Measurements from ENCODE around the gene CNPY3. TPM values are rescaled to one million over a fixed set of nuclear protein-coding genes. Genes with fewer than 3 reads are reported as not detected.

The CNPY3 gene
- total RNA-seq, 4 donors from 2014 or later: 10.3 to 24.4 (median 21.0) TPM

DNA sequence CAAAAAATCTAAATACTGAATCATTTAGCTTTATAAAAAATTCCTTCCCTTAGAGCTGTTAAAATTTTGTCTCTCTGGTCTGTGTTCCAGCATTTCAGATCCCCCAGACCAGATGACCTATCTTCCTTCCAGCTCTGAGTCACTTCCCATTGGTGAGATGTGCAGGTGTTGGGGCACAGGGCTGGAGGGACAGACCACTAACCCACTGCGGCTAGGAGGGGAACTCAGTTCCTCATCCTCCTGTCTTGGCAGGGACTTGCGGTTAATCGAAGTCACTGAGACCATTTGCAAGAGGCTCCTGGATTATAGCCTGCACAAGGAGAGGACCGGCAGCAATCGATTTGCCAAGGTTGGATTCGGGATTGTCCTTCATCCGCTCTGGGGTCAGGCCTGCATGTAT lies 6.0 kb downstream of the CNPY3 start:
- H3K27ac ChIP-seq: no peak overlapping the region
- no peak for DNase-seq
- H3K27me3 ChIP-seq: no peaks in the 10 kb centered on the region
- peaks cover 10 to 29% (median 12%) of the 10 kb centered on the region in 4 donors for H3K4me1 ChIP-seq
- H3K4me3 ChIP-seq: no peak overlapping the region
- H3K36me3 ChIP-seq: peaks cover 0 to 30% (median 9%) of the 10 kb centered on the region in 4 donors
- intact Hi-C loops (cut with DNase I; ENCODE audit: low total_unique reads): no loop called here
- H3K9me3 ChIP-seq: no peaks in the 10 kb centered on the region
- no peak for TF ChIP-seq POLR2A (IDR thresholded peaks at IDR 0.05)
- TF ChIP-seq, protein P1, sequence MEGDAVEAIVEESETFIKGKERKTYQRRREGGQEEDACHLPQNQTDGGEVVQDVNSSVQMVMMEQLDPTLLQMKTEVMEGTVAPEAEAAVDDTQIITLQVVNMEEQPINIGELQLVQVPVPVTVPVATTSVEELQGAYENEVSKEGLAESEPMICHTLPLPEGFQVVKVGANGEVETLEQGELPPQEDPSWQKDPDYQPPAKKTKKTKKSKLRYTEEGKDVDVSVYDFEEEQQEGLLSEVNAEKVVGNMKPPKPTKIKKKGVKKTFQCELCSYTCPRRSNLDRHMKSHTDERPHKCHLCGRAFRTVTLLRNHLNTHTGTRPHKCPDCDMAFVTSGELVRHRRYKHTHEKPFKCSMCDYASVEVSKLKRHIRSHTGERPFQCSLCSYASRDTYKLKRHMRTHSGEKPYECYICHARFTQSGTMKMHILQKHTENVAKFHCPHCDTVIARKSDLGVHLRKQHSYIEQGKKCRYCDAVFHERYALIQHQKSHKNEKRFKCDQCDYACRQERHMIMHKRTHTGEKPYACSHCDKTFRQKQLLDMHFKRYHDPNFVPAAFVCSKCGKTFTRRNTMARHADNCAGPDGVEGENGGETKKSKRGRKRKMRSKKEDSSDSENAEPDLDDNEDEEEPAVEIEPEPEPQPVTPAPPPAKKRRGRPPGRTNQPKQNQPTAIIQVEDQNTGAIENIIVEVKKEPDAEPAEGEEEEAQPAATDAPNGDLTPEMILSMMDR (IDR thresholded peaks at IDR 0.05): no peak
- no peak for TF ChIP-seq POLR2AphosphoS5 (IDR thresholded peaks at IDR 0.05)
- TF ChIP-seq EP300 (IDR thresholded peaks at IDR 0.05; ENCODE audit: low read depth): no peak
- 79% methylated on average over 7 of the region's 7 CpGs; no CpG with 5 or more reads in 1 of the 2 donors for WGBS, 2 donors (ENCODE audit: low coverage in 1 of 2)
- in situ Hi-C loops (cut with MboI; ENCODE audit: low pct_ligation_motif_present in 1 of 4, low pct_unique_long_range_greater_than_20kb in 1 of 4, low sequenced_read_pairs in 3 of 4): no loop called here

DNA sequence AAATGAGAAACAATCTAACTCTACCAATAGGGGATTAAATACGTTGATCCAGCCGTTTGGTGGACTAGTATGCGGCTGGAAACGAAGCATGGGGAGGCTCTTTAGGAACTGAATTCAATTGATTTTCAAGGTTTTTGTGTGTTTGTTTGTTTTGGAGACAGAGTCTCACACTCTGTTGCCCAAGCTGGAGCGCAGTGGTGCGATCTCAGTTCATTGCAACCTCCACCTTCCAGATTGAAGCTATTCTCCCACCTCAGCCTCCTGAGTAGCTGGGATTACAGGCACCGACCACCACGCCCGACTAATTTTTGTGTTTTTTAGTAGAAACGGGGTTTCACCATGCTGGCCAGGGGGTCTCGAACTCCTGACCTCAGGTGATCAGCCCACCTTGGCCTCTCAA lies 7.1 kb downstream of the CNPY3 start:
- peaks cover under 1 to 18% (median 2%) of the 10 kb centered on the region in 4 donors for H3K4me1 ChIP-seq
- peaks cover 0 to 30% (median 9%) of the 10 kb centered on the region in 4 donors for H3K36me3 ChIP-seq
- no peak for DNase-seq
- no peak overlapping the region for H3K4me3 ChIP-seq
- intact Hi-C loops (cut with DNase I; ENCODE audit: low total_unique reads) (no loop called here), in situ Hi-C loops (cut with MboI; ENCODE audit: low pct_ligation_motif_present in 1 of 4, low pct_unique_long_range_greater_than_20kb in 1 of 4, low sequenced_read_pairs in 3 of 4) (no loop called here)
- H3K9me3 ChIP-seq: no peaks in the 10 kb centered on the region
- no peaks in the 10 kb centered on the region for H3K27me3 ChIP-seq
- TF ChIP-seq POLR2AphosphoS5 (IDR thresholded peaks at IDR 0.05): no peak
- no peak for TF ChIP-seq EP300 (IDR thresholded peaks at IDR 0.05; ENCODE audit: low read depth)
- TF ChIP-seq POLR2A (IDR thresholded peaks at IDR 0.05): no peak
- TF ChIP-seq, protein P1 (IDR thresholded peaks at IDR 0.05): no peak
- WGBS, 2 donors (ENCODE audit: low coverage in 1 of 2): 89 to 98% methylated on average over 6 to 11 of the region's 11 CpGs
- no peak overlapping the region for H3K27ac ChIP-seq

DNA sequence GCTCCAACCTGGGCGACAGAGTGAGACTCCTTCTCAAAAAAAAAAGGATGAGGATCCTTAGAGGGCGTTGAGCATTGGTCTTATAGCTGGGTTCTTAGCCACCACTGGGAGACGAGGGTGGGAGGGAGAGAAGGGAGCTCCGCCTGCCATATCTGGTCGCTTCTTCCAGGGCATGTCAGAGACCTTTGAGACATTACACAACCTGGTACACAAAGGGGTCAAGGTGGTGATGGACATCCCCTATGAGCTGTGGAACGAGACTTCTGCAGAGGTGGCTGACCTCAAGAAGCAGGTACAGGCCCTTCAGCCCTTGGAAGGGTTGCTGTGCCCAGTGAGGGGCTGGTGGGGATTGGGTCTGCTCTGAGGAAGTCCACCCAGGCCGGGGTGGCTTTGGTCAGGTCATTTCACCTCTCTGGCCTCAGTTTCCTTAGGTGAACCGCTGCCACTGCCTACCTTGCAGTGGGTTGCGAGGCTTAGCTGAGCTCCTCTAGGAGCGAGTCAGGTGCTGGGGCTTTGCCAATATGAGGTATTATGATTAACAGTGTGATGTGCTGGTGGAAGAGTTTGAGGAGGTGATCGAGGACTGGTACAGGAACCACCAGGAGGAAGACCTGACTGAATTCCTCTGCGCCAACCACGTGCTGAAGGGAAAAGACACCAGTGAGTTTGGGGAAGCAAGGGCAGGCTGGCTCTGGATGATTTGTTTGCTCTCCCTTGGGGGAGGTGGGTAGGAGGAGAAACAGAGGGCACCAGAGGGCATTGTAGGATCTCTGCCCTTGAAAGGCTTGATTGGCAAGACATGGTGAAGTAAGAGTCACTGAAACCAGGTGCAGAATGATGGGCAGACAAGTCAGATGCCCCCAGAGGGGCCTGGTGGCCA lies 8.5 kb downstream of the CNPY3 start:
- 93% methylated on average over 13 of the region's 13 CpGs; no CpG with 5 or more reads in 1 of the 2 donors for whole genome bisulfite sequencing, 2 donors (ENCODE audit: low coverage in 1 of 2)
- in situ Hi-C loops (cut with MboI; ENCODE audit: low pct_ligation_motif_present in 1 of 4, low pct_unique_long_range_greater_than_20kb in 1 of 4, low sequenced_read_pairs in 3 of 4): no loop called here
- peaks cover 0 to 7% (median 2%) of the 10 kb centered on the region in 4 donors for H3K4me1 ChIP-seq
- DNase-seq: no peak
- H3K36me3 ChIP-seq: peaks cover 0 to 30% (median 9%) of the 10 kb centered on the region in 4 donors
- H3K27me3 ChIP-seq: no peaks in the 10 kb centered on the region
- H3K27ac ChIP-seq: no peak overlapping the region
- intact Hi-C loops (cut with DNase I; ENCODE audit: low total_unique reads): no loop called here
- TF ChIP-seq EP300 (IDR thresholded peaks at IDR 0.05; ENCODE audit: low read depth): no peak
- TF ChIP-seq POLR2A (IDR thresholded peaks at IDR 0.05): no peak
- TF ChIP-seq POLR2AphosphoS5 (IDR thresholded peaks at IDR 0.05): no peak
- TF ChIP-seq, protein P1 (IDR thresholded peaks at IDR 0.05): no peak
- H3K9me3 ChIP-seq: no peaks in the 10 kb centered on the region
- no peak overlapping the region for H3K4me3 ChIP-seq

DNA sequence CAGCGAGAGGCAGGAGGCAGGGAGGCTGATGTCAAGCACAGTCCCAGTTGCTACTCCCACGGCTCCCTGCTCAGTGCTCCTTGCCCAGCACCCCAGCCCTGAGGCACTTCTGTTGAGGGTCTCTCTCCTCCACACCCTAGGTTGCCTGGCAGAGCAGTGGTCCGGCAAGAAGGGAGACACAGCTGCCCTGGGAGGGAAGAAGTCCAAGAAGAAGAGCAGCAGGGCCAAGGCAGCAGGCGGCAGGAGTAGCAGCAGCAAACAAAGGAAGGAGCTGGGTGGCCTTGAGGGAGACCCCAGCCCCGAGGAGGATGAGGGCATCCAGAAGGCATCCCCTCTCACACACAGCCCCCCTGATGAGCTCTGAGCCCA lies 9.1 kb downstream of the CNPY3 start:
- no peaks in the 10 kb centered on the region for H3K27me3 ChIP-seq
- TF ChIP-seq, protein P1 (IDR thresholded peaks at IDR 0.05): no peak
- TF ChIP-seq POLR2A (IDR thresholded peaks at IDR 0.05) (no peak), POLR2AphosphoS5 (IDR thresholded peaks at IDR 0.05) (no peak), EP300 (IDR thresholded peaks at IDR 0.05; ENCODE audit: low read depth) (no peak)
- no peak overlapping the region for H3K4me3 ChIP-seq
- WGBS, 2 donors (ENCODE audit: low coverage in 1 of 2): 86% methylated on average over 5 of the region's 5 CpGs; no CpG with 5 or more reads in 1 of the 2 donors
- DNase-seq: no peak
- H3K36me3 ChIP-seq: peaks cover 0 to 30% (median 9%) of the 10 kb centered on the region in 4 donors
- intact Hi-C loops (cut with DNase I; ENCODE audit: low total_unique reads) (no loop called here), in situ Hi-C loops (cut with MboI; ENCODE audit: low pct_ligation_motif_present in 1 of 4, low pct_unique_long_range_greater_than_20kb in 1 of 4, low sequenced_read_pairs in 3 of 4) (no loop called here)
- no peak overlapping the region for H3K27ac ChIP-seq
- peaks cover 0 to under 1% (median 0%) of the 10 kb centered on the region in 4 donors for H3K4me1 ChIP-seq
- no peaks in the 10 kb centered on the region for H3K9me3 ChIP-seq

Data from transverse colon (tissue), 4 donors.